Keratinocyte (primary cell): ENCODE measurements around the gene USB1.

Experiments used
- EZH2 ChIP-seq: IDR thresholded peaks from one replicate; pipeline ENCODE4 v1.6.1; 2012; ENCODE audit warnings: inconsistent platforms, mild to moderate bottlenecking, low read length, moderate library complexity
- TF ChIP-seq, protein P1 (sequence below), 3 experiments: IDR thresholded peaks in 1 of 3; conservative IDR thresholded peaks in 1 of 3; optimal IDR thresholded peaks in 1 of 3; 2 replicates in 2 of 3; 3 replicates in 1 of 3; pipeline versions ENCODE3 to v1.5.1; 2011; ENCODE audit warnings: low read length in 3 of 3, mild to moderate bottlenecking in 3 of 3, moderate library complexity in 2 of 3, control low read depth in 1 of 3, inconsistent platforms in 1 of 3; ENCODE audit not compliant: insufficient read depth in 2 of 3; ENCODE audit errors: extremely low read depth in 1 of 3

DNA sequence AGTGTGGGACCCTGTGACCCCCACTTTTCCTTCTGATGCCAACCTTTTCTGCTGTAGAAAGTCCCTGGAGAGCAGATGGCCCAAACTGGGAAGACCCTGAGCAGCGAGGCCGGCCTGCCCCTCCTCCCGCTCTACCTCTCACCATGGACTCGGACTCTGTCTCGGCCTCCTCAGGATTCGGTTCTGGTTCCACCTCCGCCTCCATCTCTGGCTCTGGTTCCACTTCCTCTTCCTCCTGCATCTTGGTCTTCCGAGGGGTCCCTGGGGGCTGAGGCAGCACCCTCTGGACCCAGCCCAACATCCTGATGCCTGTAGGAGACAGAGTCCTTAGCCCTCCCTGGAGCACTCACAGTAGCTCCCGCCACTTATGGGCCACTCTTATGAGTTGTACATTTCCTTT, 34.2 kb upstream of the USB1 start:
- TF ChIP-seq, protein P1, sequence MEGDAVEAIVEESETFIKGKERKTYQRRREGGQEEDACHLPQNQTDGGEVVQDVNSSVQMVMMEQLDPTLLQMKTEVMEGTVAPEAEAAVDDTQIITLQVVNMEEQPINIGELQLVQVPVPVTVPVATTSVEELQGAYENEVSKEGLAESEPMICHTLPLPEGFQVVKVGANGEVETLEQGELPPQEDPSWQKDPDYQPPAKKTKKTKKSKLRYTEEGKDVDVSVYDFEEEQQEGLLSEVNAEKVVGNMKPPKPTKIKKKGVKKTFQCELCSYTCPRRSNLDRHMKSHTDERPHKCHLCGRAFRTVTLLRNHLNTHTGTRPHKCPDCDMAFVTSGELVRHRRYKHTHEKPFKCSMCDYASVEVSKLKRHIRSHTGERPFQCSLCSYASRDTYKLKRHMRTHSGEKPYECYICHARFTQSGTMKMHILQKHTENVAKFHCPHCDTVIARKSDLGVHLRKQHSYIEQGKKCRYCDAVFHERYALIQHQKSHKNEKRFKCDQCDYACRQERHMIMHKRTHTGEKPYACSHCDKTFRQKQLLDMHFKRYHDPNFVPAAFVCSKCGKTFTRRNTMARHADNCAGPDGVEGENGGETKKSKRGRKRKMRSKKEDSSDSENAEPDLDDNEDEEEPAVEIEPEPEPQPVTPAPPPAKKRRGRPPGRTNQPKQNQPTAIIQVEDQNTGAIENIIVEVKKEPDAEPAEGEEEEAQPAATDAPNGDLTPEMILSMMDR (optimal IDR thresholded peaks at IDR 0.05 in 1 of 3, IDR thresholded peaks at IDR 0.05 in 1 of 3, conservative IDR thresholded peaks at IDR 0.05 in 1 of 3; ENCODE audit: extremely low read depth in 1 of 3, insufficient read depth in 2 of 3, low read length in 3 of 3): no peak
- no peak for TF ChIP-seq EZH2
